GM18951 (cell line): ENCODE measurements around the gene OLFM1.

Source experiments
- POLR2A ChIP-seq: IDR thresholded peaks from 4 replicates; pipeline ENCODE4 v1.6.1; 2011; ENCODE audit warnings: mild to moderate bottlenecking; ENCODE audit not compliant: insufficient read length, insufficient read depth; ENCODE audit errors: extremely low read depth
- in situ Hi-C: fragments of 300-500 bp; cut with MboI; formaldehyde crosslinking; loops from one replicate; pipeline ENCODE4 v1.12.0; 2022; ENCODE audit warnings: low sequenced_read_pairs, mixed read lengths, inconsistent platforms; ENCODE audit not compliant: unreplicated experiment

The OLFM1 gene

DNA sequence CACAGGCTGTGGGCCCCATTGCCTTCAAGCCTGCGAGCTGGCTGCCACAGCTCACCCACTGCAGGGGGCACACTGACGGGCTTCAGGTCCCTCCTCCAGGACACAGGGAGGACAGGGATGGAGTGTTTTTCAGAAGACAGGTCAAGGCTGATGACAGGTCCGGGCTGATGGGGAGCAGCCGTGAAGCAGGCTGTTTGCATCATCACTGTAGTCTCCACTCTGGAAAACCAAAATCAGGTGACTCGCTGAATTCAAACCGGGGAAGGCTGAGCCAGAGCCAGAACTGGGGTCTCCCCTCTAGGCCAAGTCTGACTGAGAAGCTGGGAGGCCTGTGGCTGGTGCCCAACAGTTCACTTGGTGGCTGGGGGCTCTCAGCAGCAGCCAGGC lies 48.5 kb downstream of the OLFM1 start:
- in situ Hi-C loops, result no loop called here
- TF ChIP-seq POLR2A, result no peak

DNA sequence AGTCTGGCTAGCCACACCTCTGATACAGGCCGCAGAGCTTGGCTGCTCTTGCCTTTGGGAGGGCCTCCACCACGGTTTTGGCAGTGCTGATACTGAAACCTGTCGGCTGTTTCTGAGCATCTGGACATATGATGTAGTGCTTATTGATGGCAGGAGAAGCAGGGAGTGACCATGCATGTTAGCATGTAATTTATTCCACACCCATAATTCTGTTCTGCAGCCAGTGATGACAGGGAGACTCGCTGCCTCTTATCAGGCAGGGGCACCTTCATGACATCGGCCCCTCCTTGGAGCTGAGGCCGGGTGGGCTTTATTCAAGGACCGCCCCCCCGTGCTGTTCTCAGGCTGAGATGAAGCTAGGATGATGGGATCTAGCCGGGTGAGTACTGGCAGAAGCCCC lies 49.0 kb downstream of the OLFM1 start:
- in situ Hi-C loops, result no loop called here
- no peak for TF ChIP-seq POLR2A

DNA sequence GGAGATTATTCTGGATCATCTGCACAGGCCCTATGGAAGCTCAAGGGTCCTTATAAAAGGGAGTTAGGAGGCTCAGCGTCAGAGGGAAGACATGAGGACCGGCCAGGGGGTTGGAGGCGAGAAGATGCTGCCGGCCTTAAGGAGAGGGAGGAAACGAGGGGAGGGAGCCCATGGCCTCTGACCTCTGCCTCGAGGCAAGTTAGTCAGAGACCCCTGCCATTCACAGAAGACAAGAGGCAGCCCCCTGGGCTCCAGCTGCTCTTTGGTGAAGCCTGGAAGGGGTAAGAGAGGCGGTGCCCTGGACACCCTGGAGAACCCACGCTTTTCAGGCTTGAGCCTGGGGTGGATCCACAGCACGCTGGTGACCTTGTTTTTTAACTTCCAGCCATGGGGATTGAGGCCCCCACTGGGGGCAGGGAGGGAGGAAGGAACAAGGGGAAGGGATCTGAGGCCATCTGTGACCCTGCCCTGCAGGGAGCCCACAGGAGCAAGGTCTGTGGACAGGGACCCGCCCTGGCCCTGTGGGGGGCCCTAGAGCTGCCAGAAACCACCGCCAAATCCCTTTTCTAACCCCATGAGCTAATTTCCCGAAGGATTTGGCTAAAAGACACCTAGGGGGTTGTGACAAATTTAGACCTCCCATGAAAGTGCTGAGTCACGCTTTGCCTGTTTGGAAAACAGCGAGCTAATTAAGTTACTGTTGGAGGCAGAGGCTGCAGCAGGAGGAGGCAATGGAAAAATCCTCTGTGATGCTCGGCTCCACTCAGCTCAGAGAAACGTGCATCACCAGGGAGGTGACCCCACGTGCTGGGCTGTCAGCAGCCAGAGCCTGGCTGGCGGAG lies 49.7 kb downstream of the OLFM1 start:
- in situ Hi-C loops, result no loop called here
- no peak for TF ChIP-seq POLR2A

DNA sequence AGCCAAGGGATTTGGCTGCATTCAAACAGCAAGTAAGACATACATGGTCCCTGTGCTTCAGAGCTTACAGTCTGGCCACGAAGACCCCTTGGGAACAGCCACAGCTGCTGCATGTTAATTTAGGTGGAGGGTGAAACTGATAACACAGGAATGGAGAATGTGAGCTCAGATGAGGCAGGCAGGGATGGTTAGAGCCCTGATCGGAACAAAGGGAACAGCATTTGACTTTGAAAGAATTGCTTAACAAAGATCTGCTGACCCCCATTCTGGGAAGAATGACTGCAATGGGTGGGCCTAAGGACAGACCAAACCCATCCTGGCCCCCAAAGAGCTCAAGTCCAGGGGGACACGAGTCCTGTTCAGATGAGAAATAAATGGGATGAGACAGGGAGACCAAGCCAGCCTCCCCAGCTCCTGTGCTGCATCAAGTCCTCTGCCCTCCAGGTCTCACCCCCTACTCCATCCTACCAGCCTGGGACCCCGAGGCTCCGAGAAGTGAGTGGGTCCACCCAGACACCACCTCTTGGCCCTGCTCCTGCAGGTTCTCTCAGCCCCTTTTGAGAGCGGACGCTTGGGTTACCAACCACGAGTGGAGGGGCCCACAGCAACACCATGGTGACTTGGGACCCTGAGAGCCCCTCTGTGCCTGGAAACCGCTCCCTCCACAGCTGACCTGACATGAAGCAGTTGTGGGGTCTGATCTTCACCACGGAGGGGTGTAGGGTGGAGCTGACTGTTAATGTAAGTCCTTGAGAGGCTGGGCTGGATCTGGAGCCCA lies 50.8 kb downstream of the OLFM1 start:
- TF ChIP-seq POLR2A, result no peak
- in situ Hi-C loops, result no loop called here

DNA sequence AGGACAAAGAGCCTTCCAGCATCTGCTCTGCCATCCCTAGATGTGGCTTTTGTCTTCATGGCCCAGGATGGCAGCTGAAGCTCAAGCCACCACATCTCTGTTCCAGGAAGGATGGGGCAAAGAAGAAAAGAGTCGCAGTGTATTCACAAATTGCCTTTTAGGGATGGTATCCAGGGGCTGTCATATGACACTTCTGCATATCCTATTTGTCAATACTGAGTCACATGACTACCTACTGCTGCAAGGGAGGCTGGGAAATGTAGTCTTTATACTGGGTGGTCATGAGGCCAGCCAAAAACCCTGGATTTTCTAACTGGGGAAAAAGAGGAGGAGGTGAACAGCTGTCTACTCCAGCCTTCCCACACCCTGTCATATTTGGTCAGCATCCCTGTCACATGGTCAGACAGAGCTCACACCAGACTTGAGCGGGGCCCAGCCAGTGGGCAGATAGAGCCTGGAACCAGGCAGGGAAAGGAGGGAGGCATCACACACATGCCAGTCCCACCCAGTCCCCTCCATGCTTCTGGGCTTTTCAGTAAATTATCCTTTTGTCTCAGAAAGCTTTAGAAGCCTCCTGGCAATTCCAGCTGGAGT lies 52.0 kb downstream of the OLFM1 start:
- in situ Hi-C loops, result no loop called here
- no peak for TF ChIP-seq POLR2A

DNA sequence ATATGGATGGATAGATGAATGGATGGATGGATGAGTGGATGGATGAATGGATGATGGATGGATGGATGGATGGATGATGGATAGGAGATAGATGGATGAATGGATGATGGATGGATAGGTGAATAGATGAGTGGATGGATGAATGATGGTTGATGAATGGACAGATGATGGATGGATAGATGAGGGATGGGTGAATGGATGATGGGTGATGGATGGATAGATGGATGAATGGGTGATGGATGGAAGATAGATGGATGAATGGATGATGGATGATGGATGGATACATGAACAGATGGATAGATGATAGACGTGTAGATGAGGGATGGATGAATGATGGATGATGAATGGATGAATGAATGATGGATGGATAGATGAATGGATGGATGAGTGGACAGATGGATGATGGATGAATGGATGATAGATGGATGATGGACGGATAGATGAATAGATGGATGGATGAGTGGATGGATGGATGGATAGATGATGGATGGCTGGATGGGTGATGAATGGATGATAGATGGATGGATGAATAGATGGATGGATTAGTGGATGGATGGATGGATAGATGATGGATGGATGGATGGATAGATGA lies 53.8 kb downstream of the OLFM1 start:
- no peak for TF ChIP-seq POLR2A
- in situ Hi-C loops, result no loop called here

DNA sequence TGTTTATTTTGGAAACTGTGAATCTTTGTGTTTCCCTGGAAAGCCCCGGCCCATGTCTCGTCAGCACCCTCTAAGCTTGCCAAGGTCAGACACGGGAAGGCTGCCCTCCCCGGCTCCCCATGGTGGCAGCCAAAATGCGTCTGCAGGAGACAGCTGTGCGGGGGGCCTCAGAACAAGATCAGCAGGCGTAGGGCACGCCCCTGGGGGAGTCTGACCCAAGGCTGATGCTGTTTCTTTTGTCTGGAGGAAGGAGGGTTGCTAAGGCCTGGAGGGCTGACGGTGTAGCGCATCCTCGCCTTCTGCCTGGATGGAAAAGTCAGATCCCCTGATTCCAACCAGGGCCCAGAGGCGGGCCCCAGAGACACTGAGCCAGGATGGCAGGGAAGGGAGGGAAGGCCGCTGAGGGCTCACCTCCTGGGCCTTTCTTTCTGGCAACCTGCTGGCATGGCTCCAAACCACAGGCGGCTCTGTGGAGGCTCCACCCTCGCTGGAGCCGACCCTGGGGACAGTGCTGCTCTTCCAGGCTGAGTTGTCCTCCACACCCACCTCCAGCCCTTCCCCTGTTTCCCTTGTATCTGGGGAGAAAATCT lies 57.2 kb downstream of the OLFM1 start:
- in situ Hi-C loops, result no loop called here

DNA sequence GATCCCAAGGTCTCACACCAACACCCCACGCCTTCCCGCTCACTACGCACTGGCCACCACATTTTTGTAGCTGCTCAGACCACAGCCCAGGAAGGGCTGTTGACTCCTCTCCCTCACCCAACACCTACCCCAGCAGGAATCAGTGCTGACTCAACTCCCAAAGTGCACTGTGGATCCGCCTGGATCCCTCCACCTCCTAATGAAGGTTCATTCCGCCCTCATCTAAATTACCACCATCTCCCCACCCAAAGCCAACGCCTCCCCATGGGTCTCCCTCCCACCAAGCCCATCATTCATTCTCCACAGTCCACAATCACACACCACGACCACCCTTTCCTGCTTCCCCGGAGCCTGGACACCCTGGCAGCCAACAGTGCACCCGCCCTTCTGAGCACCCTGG lies 57.8 kb downstream of the OLFM1 start:
- TF ChIP-seq POLR2A, result no peak
- in situ Hi-C loops, result no loop called here

More for the DNA sequence above, 57.2 kb downstream of the OLFM1 start:
- no peak for TF ChIP-seq POLR2A

DNA sequence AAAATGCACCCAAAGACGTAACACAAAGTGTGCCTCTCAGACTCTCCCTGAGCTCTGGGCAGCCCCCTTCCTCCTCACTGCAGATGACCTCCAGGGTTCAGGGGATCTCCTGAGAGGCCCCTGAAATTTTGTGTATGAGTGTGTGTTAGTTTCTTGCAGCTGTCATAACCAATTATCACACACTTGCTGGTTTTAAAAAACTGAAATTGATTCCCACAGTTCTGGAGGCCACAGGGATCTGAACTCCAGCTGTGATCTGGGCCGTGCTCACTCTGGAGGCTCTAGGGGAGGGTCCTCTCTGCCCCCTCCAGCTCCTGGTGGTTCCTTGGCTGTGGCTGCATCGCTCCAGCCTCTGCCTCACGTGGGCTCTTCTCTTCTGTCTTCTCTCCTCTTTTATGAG lies 58.8 kb downstream of the OLFM1 start:
- TF ChIP-seq POLR2A, result no peak
- in situ Hi-C loops, result no loop called here

DNA sequence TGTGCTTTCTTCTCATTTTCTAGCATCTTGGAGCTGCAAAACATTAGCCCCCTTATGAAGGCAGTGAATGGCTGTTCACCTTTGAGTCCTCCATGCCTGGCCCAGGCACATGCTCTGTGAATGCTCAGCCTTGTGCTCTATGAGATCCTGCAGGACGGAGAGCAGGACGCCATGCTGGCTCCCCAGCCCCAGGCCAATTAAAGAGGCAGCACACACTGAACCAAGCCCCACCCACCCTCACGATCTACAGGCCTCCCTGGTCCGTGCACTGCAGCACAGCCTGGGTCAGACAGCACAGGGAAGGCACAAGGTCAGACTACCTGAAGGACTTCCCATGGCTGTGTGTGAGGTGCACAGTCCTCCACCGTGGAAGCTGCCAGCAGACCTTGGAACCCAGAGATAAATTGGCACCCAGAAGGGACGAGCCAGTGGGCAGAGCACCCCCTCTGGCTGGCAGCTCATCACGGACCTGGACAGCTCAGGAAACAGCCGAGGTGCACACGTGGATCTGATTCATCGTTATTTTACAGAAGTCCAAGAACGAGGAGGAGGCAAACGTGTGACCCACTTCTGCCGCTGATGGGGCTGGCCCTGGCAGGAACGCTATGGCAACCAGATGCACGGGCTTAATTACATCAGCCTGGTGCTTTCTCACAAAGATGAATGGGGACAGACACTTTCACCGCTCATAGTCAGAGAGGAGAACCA lies 59.5 kb downstream of the OLFM1 start:
- no peak for TF ChIP-seq POLR2A
- in situ Hi-C loops, result no loop called here

DNA sequence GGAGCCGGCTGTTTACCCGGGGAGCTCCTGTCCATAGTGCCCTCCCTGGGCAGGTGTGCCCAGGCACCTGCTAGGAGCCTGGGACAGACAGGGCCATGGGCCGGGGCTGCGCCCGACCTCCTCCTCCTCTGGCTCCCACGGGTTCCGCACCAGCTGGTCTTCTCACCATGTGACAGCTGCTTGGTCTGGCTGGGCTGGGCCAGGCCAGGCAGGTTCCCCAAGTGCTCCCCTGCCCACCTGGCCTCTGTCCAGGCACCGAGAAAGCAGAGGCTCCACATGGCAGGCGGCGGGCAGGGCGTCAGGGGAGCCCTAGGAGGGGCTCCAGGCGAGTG lies 60.0 kb downstream of the OLFM1 start:
- TF ChIP-seq POLR2A, result no peak
- in situ Hi-C loops, result no loop called here

DNA sequence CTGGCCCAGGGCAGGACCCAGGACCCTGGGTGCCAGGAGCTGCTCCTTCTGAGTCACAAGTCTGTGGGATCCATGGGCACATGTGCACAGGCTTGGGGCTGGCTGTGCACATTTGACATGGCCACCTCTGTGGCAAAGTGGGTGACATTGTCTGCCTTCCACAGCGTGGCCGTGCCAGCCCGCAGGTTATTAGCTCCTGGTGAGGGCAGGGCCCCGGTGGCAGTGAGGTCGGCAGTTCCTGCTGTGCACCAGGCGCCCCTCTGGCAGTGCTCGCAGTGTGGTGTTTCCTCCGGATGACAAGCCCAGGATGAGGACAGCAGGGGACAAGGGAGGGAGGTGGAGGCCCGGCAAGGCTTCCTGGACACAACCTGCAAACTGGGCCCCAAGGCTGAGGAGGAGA lies 60.5 kb downstream of the OLFM1 start:
- in situ Hi-C loops, result no loop called here
- no peak for TF ChIP-seq POLR2A
